ENCODE measurements around the gene RPS18.

RPS18 gene

DNA sequence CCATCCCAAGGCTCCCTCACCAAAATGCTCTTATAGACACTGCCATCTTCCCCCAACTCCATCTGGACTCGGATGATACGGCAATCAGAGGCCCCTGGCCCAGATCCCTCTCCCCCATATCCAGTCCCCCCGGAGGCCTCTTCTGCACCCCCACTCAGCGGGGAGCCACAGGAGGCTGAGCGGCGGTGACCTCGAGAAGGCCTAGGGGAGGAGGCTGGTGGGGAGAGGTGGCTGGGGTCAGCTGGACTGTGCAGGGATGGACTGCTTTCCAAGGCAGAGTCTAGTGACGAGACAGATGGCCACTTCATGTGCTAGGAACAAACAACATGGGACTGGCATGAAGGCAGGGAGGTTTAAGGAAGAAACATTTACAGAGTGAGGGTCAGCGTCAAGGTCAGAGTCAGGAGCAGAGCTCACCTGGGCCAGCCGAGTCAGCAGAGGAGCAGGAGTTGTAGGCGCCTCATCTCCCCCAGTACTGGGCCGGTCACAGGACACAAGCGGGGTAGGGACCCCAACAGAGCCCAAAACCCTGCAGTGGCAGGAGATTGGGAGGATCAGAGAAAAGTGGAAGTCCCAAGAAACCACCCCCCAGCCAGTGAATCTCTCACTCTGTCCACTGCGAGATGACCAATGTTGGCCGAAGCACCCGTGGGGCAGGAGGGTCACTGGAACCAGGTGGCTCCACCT is 21.3 kb downstream of the RPS18 start:
- no peak overlapping the region for H3K4me3 ChIP-seq (ENCODE audit: low read depth, low read length)
- TF ChIP-seq, protein P1, sequence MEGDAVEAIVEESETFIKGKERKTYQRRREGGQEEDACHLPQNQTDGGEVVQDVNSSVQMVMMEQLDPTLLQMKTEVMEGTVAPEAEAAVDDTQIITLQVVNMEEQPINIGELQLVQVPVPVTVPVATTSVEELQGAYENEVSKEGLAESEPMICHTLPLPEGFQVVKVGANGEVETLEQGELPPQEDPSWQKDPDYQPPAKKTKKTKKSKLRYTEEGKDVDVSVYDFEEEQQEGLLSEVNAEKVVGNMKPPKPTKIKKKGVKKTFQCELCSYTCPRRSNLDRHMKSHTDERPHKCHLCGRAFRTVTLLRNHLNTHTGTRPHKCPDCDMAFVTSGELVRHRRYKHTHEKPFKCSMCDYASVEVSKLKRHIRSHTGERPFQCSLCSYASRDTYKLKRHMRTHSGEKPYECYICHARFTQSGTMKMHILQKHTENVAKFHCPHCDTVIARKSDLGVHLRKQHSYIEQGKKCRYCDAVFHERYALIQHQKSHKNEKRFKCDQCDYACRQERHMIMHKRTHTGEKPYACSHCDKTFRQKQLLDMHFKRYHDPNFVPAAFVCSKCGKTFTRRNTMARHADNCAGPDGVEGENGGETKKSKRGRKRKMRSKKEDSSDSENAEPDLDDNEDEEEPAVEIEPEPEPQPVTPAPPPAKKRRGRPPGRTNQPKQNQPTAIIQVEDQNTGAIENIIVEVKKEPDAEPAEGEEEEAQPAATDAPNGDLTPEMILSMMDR (IDR thresholded peaks at IDR 0.05; ENCODE audit: borderline replicate concordance, insufficient read depth, low read depth, low read length): no peak

DNA sequence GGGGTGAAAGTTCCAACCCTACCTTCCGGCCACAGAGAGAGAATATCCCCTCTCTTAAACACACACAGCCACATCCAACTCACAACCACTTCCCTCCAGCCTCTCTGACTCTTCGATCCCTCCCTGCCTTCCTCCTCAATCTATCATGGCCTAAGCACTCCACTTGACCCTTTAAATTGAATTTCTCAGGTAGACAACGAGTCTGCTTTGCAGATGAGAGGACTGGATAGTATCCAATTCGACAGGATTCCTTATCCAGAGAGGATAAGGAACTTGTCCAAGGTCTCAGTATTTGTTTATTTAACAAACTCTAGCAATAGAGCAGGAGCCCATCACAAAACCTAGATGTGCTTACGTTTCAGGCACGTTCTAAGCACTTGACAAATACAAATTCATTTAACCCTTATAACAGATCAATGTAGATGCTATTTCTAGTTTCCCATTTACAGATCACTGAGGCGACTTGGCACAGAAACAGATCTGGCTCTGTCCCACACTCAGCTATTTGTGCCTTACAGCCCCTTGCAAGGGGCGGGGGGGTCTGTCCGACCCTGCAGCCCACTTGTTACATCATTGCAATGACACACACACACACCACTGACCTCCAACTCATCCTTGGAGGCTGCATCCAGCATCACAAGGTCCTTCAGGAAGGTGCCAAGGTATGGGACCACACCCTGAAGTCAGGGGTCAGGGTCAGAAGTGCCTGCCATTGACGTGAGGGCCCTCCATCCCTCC is 22.4 kb downstream of the RPS18 start:
- no peak overlapping the region for H3K4me3 ChIP-seq (ENCODE audit: low read depth, low read length)
- TF ChIP-seq, protein P1 (IDR thresholded peaks at IDR 0.05; ENCODE audit: borderline replicate concordance, insufficient read depth, low read depth, low read length): no peak

DNA sequence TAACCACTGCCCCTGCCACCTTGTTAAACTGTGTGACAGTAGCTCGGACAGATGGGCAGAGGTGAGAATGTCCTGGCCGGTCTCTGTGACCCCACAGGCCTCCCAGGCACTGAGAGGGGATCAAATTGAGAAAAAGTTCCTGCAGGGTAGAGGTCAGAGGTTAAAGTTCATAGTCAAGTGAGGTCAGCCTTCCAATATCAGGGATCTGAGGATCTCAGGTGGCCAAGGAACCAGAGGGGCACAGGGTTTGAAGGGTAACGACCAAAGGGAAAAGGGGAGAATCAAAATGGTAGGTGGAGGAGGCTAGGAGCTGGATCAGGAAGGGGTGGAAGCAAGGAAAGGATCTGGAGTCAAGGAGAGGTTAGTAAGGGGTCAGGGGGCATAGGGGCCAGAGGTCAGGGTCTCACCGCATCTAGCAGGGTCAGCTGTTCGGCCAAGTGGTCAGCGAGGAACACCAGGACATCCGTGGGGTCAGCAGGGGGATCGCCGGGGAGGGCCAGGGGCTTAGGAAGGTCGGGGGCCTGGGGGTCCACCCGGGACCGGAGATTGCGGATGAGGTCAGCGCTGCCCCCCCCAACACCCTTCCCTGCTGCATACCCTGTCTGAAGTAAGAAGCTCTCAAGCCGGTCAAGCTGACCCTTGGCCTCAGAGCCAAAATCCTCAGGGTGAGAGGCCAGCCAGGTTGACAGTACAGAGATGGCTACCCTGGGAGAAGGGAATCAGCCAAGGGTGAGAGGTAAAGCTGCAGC is 23.9 kb downstream of the RPS18 start:
- H3K4me3 ChIP-seq (ENCODE audit: low read depth, low read length): no peak overlapping the region
- TF ChIP-seq, protein P1 (IDR thresholded peaks at IDR 0.05; ENCODE audit: borderline replicate concordance, insufficient read depth, low read depth, low read length): no peak

DNA sequence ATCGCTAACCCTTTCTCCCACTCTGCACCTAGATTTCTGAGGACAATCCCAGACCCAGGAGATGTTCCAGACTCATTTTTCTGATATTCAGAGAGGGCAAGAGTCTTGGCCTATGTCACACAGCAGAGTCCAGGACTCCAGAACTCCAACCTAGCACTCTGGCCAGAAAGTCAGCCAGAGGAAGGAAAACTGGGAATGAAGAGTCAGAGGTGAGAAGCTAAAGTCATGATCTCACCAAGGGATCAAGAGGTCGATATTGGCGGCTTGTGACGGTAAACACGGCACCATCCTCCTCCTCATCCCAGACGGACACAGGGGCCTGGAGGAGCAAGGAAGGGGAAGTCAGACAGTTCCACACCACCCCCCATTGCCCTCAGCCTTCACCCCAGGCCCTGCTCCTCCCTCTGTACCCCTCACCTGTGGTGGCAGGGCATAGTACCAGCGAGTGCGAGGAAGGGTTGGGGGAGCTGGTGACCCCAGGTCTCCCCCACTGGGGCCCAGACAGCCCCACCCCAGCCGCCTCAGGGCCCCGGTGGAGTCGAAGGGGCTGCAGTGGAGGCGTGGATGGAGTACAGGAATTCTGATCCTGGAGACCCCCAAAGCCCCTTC is 25.0 kb downstream of the RPS18 start:
- TF ChIP-seq, protein P1 (IDR thresholded peaks at IDR 0.05; ENCODE audit: borderline replicate concordance, insufficient read depth, low read depth, low read length): no peak
- no peak overlapping the region for H3K4me3 ChIP-seq (ENCODE audit: low read depth, low read length)

DNA sequence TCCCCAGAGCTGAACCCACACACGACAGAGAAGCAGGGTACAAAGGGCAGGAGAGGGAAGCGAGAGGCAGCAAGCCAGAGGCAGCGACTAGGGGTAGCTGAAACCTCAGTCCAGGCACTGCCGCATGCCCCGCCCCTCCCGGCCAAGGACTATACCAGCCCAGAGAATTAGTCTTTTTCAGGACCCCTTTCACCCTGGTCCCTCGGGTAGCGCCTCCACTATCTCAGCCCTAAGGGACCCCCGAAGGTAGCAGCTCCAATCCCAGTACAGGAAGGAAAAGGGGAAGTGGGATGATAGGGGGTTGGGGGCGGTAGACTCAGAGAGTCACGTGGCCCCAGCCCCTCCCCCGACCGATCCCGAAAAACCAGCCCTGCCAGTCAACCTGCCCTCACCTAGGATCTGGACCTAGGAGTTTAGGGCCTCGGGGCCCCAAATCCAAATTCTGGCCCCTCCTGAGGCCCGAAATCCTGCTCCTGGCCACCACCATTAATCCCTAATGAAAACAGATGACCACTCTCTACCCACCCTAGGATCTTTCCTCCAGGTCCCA is 25.6 kb downstream of the RPS18 start:
- H3K4me3 ChIP-seq (ENCODE audit: low read depth, low read length): peak overlapping the region; percentile 62
- TF ChIP-seq, protein P1 (IDR thresholded peaks at IDR 0.05; ENCODE audit: borderline replicate concordance, insufficient read depth, low read depth, low read length): no peak

DNA sequence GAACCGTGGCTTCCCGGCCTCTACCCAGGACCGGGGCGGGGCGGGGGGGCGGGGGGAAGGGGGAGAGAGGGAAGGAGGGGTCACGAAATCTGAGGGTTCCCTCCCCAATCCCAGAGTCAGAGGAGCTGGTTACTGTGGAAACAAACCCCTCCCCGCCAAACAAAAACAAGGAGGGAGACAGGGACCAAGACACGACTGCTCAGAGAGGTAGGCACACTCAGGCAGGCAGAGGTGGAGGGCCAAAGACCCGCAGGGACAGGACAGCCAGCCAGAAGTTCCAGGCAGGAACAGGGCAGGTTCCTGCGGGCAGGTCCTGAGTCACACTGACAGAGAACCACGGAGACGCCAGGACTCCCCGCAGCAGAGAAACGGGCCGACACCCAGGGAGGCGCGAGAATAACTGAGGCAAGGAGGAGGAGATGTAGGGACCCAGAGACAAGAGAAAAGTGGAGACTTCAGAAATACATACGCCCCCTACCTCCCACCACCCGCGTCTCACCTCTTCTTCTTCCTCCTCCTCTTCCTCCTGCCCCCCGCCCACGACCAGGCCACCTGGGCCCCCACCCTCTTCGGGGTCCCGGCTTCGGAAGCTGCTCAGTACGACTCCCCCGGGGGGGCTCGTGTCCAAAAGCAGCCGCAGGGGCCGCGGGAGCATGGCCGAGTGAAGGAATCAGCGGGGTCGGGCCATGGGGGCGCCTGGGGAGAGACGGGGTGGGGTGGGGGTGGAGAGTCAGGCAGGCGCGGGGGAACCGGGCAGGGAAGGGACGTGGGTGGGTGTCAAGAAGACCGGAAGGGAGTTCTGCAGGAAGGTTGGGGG is 26.3 kb downstream of the RPS18 start:
- peak overlapping the region; percentile 62 for H3K4me3 ChIP-seq (ENCODE audit: low read depth, low read length)
- TF ChIP-seq, protein P1 (IDR thresholded peaks at IDR 0.05; ENCODE audit: borderline replicate concordance, insufficient read depth, low read depth, low read length): 0 out of 2 replicates have a peak, but pooled peaks have one; percentile 7

Measured in GM12875 (cell line).